ENCODE data around the gene GLIS1.
A peak's percentile ranks its signal among the peaks of the same experiment; 100 is the strongest.

GLIS1 gene

DNA sequence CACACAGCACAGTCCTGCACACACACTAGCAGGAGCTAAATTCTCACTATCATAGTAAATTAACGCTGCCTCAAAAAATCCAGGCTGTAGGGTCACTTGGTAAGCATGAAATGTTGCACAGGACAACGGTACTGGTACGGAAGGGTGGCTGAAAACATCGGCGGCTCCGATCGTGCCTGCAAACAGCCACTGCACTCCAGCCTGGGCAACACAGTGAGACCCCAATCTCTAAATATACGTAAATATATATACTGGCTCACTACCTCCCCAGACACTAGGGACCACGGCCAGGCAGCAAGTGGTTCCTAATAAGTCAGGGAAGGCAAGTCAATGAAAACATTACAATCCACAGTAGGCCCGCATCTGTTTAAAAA, 44.3 kb downstream of the GLIS1 start:
- peak overlapping the region; percentile 63 for H3K9ac ChIP-seq (ENCODE audit: low read depth, low read length, poor library complexity, severe bottlenecking)
- H3K79me2 ChIP-seq (ENCODE audit: insufficient read depth, low read length), result no peaks in the 10 kb centered on the region
- no peaks in the 10 kb centered on the region for H3K27me3 ChIP-seq (ENCODE audit: insufficient read depth, low read length, poor library complexity, severe bottlenecking)

GRCh38 chr1:53693773-53694717, 44.9 kb downstream of the GLIS1 start:
- Histone ChIP-seq H3K4me3 (ENCODE audit: low read length, poor library complexity, severe bottlenecking) (no peak overlapping the region), H2AFZ (ENCODE audit: low read length) (no peak overlapping the region), H3K9me3 (ENCODE audit: insufficient read depth, low read depth, low read length) (no peaks in the 10 kb centered on the region), H3K4me2 (ENCODE audit: low read depth, low read length, poor library complexity, severe bottlenecking) (no peak overlapping the region), H3K9me2 (replicated peaks; ENCODE audit: low read depth, low read length) (no peaks in the 10 kb centered on the region), H3K9ac (ENCODE audit: low read depth, low read length, poor library complexity, severe bottlenecking) (peak overlapping the region; percentile 40), H3K36me3 (ENCODE audit: insufficient read depth, low read length) (no peaks in the 10 kb centered on the region), H3K27me3 (ENCODE audit: insufficient read depth, low read length, poor library complexity, severe bottlenecking) (no peaks in the 10 kb centered on the region), H3F3A (ENCODE audit: low read depth) (peaks cover 5% of the 10 kb centered on the region; the same call in 1 of the 2 replicates), H3K4me1 (ENCODE audit: insufficient read depth, low read length, poor library complexity, severe bottlenecking) (peaks cover 68% of the 10 kb centered on the region), H4K20me1 (ENCODE audit: insufficient read depth, low read length, poor library complexity, severe bottlenecking) (no peaks in the 10 kb centered on the region), H3K79me2 (ENCODE audit: insufficient read depth, low read length) (no peaks in the 10 kb centered on the region)
- TF ChIP-seq EZH2phosphoT487 (IDR thresholded peaks at IDR 0.05; ENCODE audit: borderline replicate concordance), result no peak
- no peak for TF ChIP-seq CTCF (conservative IDR thresholded peaks at IDR 0.05; ENCODE audit: low read length)

More for the DNA sequence above, 44.3 kb downstream of the GLIS1 start:
- Histone ChIP-seq H2AFZ (ENCODE audit: low read length) (no peak overlapping the region), H3K36me3 (ENCODE audit: insufficient read depth, low read length) (no peaks in the 10 kb centered on the region), H3F3A (ENCODE audit: low read depth) (peaks cover 5% of the 10 kb centered on the region; the same call in 1 of the 2 replicates), H3K4me1 (ENCODE audit: insufficient read depth, low read length, poor library complexity, severe bottlenecking) (peaks cover 68% of the 10 kb centered on the region), H3K4me3 (ENCODE audit: low read length, poor library complexity, severe bottlenecking) (no peak overlapping the region), H3K4me2 (ENCODE audit: low read depth, low read length, poor library complexity, severe bottlenecking) (no peak overlapping the region), H4K20me1 (ENCODE audit: insufficient read depth, low read length, poor library complexity, severe bottlenecking) (no peaks in the 10 kb centered on the region), H3K9me2 (replicated peaks; ENCODE audit: low read depth, low read length) (no peaks in the 10 kb centered on the region), H3K9me3 (ENCODE audit: insufficient read depth, low read depth, low read length) (no peaks in the 10 kb centered on the region)
- no peak for TF ChIP-seq EZH2phosphoT487 (IDR thresholded peaks at IDR 0.05; ENCODE audit: borderline replicate concordance)

DNA sequence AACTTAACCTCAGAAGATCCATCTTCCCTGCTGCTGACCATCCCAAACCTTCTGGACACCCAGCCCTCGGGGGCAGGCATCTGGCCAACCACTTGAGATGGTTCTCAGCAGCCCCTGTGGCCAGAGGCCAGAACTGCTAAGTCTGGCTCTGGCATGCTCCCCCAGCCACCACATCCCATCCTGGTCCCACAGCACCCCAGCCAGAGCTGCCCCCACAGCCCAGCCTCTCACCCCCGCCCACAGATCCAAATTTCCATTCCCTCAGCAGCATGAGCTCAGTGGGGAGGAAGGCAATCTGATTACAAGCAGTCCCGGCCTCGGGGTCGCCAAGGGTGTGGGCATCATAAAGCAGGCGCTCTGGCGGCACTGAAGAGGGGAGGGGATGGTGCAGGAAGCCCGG, 45.6 kb downstream of the GLIS1 start:
- Histone ChIP-seq H3F3A (ENCODE audit: low read depth) (peaks cover 3% of the 10 kb centered on the region; the same call in 1 of the 2 replicates), H4K20me1 (ENCODE audit: insufficient read depth, low read length, poor library complexity, severe bottlenecking) (no peaks in the 10 kb centered on the region), H3K27me3 (ENCODE audit: insufficient read depth, low read length, poor library complexity, severe bottlenecking) (no peaks in the 10 kb centered on the region), H3K4me3 (ENCODE audit: low read length, poor library complexity, severe bottlenecking) (no peak overlapping the region), H3K79me2 (ENCODE audit: insufficient read depth, low read length) (no peaks in the 10 kb centered on the region), H3K4me1 (ENCODE audit: insufficient read depth, low read length, poor library complexity, severe bottlenecking) (peaks cover 70% of the 10 kb centered on the region), H3K9me3 (ENCODE audit: insufficient read depth, low read depth, low read length) (no peaks in the 10 kb centered on the region), H3K9ac (ENCODE audit: low read depth, low read length, poor library complexity, severe bottlenecking) (peak overlapping the region; percentile 9), H3K4me2 (ENCODE audit: low read depth, low read length, poor library complexity, severe bottlenecking) (no peak overlapping the region), H3K36me3 (ENCODE audit: insufficient read depth, low read length) (no peaks in the 10 kb centered on the region), H2AFZ (ENCODE audit: low read length) (no peak overlapping the region), H3K9me2 (replicated peaks; ENCODE audit: low read depth, low read length) (no peaks in the 10 kb centered on the region)
- no peak for TF ChIP-seq EZH2phosphoT487 (IDR thresholded peaks at IDR 0.05; ENCODE audit: borderline replicate concordance)
- no peak for TF ChIP-seq CTCF (conservative IDR thresholded peaks at IDR 0.05; ENCODE audit: low read length)
